WTC11 (cell line): ENCODE results near the gene PLXND1.

Experiments
- CTCF ChIP-seq: fragments of 200-600 bp; IDR thresholded peaks from 2 replicates; pipeline ENCODE4 v1.8.0; 2022; ENCODE audit warnings: antibody characterized with exemption
- JUN ChIP-seq: sonication (generic); formaldehyde crosslinking; IDR thresholded peaks from 2 replicates; pipeline ENCODE4 v1.8.0; 2023; ENCODE audit warnings: mild to moderate bottlenecking, missing genetic modification reagents
- TEAD1 ChIP-seq: sonication (generic); formaldehyde crosslinking; IDR thresholded peaks from 2 replicates; pipeline ENCODE4 v1.8.0; 2022; ENCODE audit warnings: mild to moderate bottlenecking, missing genetic modification reagents
- ZNF232 ChIP-seq: sonication (generic); formaldehyde crosslinking; IDR thresholded peaks from 2 replicates; pipeline ENCODE4 v1.8.0; 2022; ENCODE audit warnings: mild to moderate bottlenecking, missing genetic modification reagents

GRCh38 chr3:129512595-129512994, 93.9 kb downstream of the PLXND1 start:
- TF ChIP-seq ZNF232 = no peak
- TF ChIP-seq CTCF = no peak
- TF ChIP-seq TEAD1 (CRISPR knock-in tag) = no peak
- no peak for TF ChIP-seq JUN (CRISPR knock-in tag)
